COLO668 (cell line): ENCODE measurements around the gene CTR9.
"Not testable (repeated sequence)": the region's sequence is repeated elsewhere in the genome, so short reads cannot be mapped to it uniquely, and the experiment has no call there.

Source experiments
- DNase-seq: peaks from one replicate; lab custom pipeline; 2025; ENCODE audit not compliant: unreplicated experiment; lab: John Stamatoyannopoulos, UW

Gene CTR9

DNA sequence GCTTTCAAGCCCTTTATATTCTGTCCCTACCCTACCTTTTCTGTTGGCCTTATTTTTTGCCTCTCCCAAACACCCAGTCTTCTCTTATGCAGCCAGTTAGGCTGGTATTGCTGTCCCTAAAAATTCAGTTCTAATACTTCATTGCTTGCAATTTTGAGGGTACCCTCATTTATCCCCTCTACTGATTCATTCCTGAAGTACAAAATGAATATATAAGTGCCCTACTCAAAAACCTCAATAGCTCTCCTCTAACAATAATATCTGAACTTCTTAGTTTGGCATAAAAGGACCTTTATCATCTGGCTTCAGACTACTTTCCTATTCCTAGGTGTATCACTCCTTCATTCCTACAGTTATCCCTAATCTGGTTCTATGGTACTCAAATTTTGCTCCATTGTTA lies 62.9 kb downstream of the CTR9 start:
- DNase-seq, result no peak

DNA sequence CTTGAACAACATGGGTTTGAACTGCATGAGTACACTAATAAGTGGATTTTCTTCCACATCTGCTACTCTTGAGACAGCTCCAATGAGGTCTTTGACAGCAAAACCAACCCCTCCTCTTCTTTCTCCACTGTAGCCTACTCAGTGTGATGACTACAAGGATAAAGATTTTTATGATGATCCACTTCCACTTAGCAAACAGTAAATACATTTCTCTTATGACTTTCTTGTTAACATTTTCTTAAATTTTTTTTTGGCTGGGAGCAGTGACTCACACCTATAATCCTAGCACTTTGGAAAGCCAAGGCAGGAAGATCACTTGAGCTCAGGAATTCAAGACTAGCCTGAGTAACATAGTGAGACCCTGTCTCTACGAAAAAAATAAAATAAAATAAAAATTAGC lies 67.5 kb downstream of the CTR9 start:
- DNase-seq, result no peak

DNA sequence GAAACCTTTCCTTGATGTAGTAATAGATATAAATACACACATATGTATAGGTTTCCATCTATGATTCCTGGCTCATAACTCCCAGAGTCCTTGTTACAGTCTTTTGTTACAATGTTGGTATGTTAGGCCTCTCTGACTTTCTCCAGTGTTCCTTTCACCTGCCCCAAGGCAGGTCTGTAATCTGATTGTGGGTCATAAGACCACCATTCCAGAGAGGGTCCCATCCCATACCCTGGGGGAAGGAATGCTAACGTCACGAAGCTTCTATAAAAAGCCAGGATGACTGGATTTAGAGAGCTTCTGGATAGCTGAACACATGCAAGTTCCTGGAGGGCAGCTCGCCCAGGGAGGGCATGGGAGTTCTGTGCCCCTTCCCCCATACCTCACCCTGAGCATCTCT lies 71.4 kb downstream of the CTR9 start:
- not testable (repeated sequence) for DNase-seq

DNA sequence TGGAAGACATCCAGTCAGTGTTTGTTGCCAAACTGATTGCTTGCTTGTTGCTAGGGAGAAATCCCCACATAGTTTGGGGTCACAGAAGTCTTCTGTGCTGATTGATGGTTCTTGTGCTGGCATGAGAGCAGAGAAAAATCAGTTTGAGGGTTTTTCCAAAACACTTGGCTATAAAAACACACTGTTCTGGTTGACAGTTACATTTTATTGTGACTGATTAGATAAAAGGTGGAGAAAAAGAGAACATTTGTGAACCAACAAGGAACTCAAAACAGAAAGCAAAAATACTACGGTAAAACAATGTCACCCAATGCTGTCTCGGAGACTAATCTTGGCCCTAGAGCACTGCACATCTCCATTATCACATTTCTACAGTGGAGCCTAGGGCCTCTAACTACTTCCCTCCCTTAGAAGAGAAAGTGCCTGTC lies 72.1 kb downstream of the CTR9 start:
- DNase-seq, result no peak

DNA sequence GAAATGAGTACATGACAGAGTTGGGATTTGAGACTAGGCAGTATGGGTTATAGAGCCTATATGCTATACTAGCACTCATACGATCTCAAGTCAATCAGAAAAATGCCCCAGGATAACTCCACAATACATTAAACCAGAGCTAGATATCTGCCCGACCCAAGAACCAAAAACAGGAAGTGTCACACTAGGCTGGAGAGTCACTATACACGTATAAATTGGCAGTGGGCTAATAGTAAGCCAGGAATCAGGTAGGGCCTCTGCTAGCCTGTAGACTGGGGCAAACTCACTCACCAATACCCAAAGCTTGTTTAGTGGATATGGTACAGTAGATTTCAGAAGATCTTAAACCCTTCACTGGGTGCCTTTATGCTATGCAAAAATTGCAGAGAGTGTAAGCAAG lies 73.8 kb downstream of the CTR9 start:
- no peak for DNase-seq

DNA sequence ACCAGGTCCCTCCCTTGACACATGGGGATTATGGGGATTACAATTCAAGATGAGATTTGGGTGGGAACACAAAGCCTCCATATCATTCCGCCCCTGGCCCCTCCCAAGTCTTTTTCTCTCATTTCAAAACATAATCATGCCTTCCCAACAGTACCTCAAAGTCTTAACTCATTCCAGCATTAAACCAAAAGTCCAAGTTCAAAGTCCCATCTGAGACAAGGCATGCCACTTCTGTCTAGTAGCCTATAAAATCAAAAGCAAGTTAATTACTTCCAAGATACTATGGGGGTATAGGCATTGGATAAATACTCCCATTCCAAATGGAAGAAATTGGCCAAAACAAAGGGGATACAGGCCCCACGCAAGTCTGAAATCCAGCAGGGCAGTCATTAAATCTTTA lies 77.4 kb downstream of the CTR9 start:
- DNase-seq, result no peak

DNA sequence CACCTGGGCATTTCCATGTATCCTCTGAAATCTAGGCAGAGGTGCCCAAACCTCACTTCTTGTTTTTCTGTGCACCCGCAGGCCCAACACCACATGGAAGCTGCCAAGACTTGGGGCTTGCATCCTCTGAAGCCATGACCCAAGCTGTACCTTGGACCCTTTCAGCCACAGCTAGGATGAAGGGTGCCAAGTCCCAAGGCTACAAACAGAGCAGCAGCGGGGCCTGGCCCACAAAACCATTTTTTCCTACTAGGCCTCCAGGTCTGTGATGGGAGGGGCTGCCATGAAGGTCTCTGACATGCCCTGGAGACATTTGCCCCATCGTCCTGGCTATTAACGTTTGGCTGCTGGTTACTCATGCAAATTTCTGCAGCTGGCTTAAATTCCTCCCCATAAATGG lies 78.1 kb downstream of the CTR9 start:
- DNase-seq, result no peak
